Liver (tissue), 3 donors: ENCODE data around the gene KAT6B.

Experiments used
- ATF3 ChIP-seq: IDR thresholded peaks from 2 replicates; pipeline ENCODE4 v1.6.1; 2016; ENCODE audit warnings: antibody characterized with exemption
- CTCF ChIP-seq: fragments of 150-350 bp; IDR thresholded peaks from 2 replicates; pipeline ENCODE4 v1.5.1; 2017; ENCODE audit warnings: improper control_type of control experiment, low read depth, low read length; ENCODE audit not compliant: missing input control
- GABPA ChIP-seq, 2 donors: IDR thresholded peaks in 1 of 2; conservative IDR thresholded peaks in 1 of 2; 2 replicates each; pipeline ENCODE4 v1.6.1; 2016; ENCODE audit warnings: antibody characterized with exemption in 2 of 2, mild to moderate bottlenecking in 1 of 2, moderate library complexity in 1 of 2
- MAX ChIP-seq: IDR thresholded peaks from 2 replicates; pipeline ENCODE4 v1.6.1; 2016; ENCODE audit warnings: antibody characterized with exemption
- NR2F2 ChIP-seq: IDR thresholded peaks from 2 replicates; pipeline ENCODE4 v1.6.1; 2016; ENCODE audit warnings: antibody characterized with exemption
- RAD21 ChIP-seq, 2 donors: IDR thresholded peaks; 2 replicates each; pipeline ENCODE4 v1.6.1; 2016; ENCODE audit warnings: antibody characterized with exemption in 2 of 2, mild to moderate bottlenecking in 2 of 2
- REST ChIP-seq: IDR thresholded peaks from 2 replicates; pipeline ENCODE4 v1.6.1; 2016; ENCODE audit warnings: antibody characterized with exemption, mild to moderate bottlenecking
- TAF1 ChIP-seq: conservative IDR thresholded peaks from 2 replicates; pipeline ENCODE4 v1.6.1; 2016; ENCODE audit warnings: antibody characterized with exemption, mild to moderate bottlenecking
- ZBTB33 ChIP-seq: IDR thresholded peaks from 2 replicates; pipeline ENCODE4 v1.6.1; 2016; ENCODE audit warnings: antibody characterized with exemption
- donor health status: healthy.
- donor health status: healthy.

GRCh38 chr10:75067272-75067671 is 240.9 kb downstream of the KAT6B start:
- TF ChIP-seq CTCF (no peak), ZBTB33 (no peak), ATF3 (no peak), TAF1 (no peak), RAD21 (IDR thresholded peaks at IDR 0.05) (no peak), GABPA (IDR thresholded peaks at IDR 0.05 in 1 of 2, conservative IDR thresholded peaks at IDR 0.05 in 1 of 2) (no peak), MAX (no peak), NR2F2 (no peak), REST (no peak)
